ENCODE results near the gene CBLB.
"Not testable (repeated sequence)": the region's sequence is repeated elsewhere in the genome, so short reads cannot be mapped to it uniquely, and the experiment has no call there.

CBLB gene

GRCh38 chr3:105815331-105815730 is 53.5 kb downstream of the CBLB start:
- not testable (repeated sequence) for DNase-seq

- no peak for DNase-seq
Observed at GRCh38 chr3:105813710-105814109, 55.1 kb downstream of the CBLB start.

- DNase-seq: peak; percentile 50
Observed at GRCh38 chr3:105812194-105812586, 56.6 kb downstream of the CBLB start.

GRCh38 chr3:105811518-105812193 is 57.2 kb downstream of the CBLB start:
- DNase-seq: no peak

GRCh38 chr3:105809208-105809888 is 59.5 kb downstream of the CBLB start:
- no peak for DNase-seq

- DNase-seq: no peak
Observed at GRCh38 chr3:105807701-105808100, 61.1 kb downstream of the CBLB start.

- no peak for DNase-seq
Observed at GRCh38 chr3:105807146-105807545, 61.7 kb downstream of the CBLB start.

- DNase-seq: peak; percentile 60
Observed at GRCh38 chr3:105806359-105806758, 62.5 kb downstream of the CBLB start.

- no peak for DNase-seq
Observed at GRCh38 chr3:105805404-105805803, 63.4 kb downstream of the CBLB start.

GRCh38 chr3:105802118-105802706 is 66.6 kb downstream of the CBLB start:
- DNase-seq: no peak

- no peak for DNase-seq
Observed at GRCh38 chr3:105801397-105801796, 67.4 kb downstream of the CBLB start.

- DNase-seq: no peak
Observed at GRCh38 chr3:105800320-105800719, 68.5 kb downstream of the CBLB start.

- no peak for DNase-seq
Observed at GRCh38 chr3:105799286-105799685, 69.5 kb downstream of the CBLB start.

GRCh38 chr3:105798381-105798934 is 70.4 kb downstream of the CBLB start:
- DNase-seq: peak; percentile 36

GRCh38 chr3:105793040-105793439 is 75.8 kb downstream of the CBLB start:
- no peak for DNase-seq

- DNase-seq: peak; percentile 91
Observed at GRCh38 chr3:105791919-105792786, 76.7 kb downstream of the CBLB start.

- peak; percentile 74 for DNase-seq
Observed at GRCh38 chr3:105791131-105791530, 77.7 kb downstream of the CBLB start.

GRCh38 chr3:105790534-105790933 is 78.3 kb downstream of the CBLB start:
- no peak for DNase-seq

GRCh38 chr3:105788593-105788992 is 80.2 kb downstream of the CBLB start:
- peak; percentile 75 for DNase-seq

- no peak for DNase-seq
Observed at GRCh38 chr3:105787453-105787852, 81.4 kb downstream of the CBLB start.

GRCh38 chr3:105786990-105787389 is 81.8 kb downstream of the CBLB start:
- no peak for DNase-seq

GRCh38 chr3:105786241-105786640 is 82.6 kb downstream of the CBLB start:
- DNase-seq: no peak

GRCh38 chr3:105785803-105786202 is 83.0 kb downstream of the CBLB start:
- DNase-seq: no peak

Measured in fibroblast of upper back skin (primary cell).